ENCODE data around the gene NSUN3.

Gene NSUN3

DNA sequence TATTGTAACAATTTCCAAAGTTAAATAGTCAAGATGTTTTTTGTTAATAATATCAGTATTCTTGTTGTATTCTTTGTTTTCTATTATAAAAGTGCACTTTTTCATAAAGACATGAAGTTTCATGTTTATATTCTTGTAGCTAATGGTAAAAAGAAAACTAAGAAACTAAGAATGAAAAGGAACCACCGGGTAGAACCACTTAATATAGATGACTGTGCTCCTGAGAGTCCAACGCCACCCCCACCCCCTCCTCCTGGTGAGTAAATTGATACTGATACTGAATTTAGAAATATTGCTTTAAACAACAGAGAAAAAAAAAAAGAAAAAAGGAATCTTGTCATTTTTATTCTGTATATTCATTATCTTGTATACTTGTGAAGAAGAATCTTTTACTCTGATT is 13.6 kb upstream of the NSUN3 start (continued):
- TF ChIP-seq, protein P1, sequence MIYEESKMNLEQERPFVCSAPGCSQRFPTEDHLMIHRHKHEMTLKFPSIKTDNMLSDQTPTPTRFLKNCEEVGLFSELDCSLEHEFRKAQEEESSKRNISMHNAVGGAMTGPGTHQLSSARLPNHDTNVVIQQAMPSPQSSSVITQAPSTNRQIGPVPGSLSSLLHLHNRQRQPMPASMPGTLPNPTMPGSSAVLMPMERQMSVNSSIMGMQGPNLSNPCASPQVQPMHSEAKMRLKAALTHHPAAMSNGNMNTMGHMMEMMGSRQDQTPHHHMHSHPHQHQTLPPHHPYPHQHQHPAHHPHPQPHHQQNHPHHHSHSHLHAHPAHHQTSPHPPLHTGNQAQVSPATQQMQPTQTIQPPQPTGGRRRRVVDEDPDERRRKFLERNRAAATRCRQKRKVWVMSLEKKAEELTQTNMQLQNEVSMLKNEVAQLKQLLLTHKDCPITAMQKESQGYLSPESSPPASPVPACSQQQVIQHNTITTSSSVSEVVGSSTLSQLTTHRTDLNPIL (CRISPR knock-in tag; IDR thresholded peaks at IDR 0.05; ENCODE audit: low read depth) = no peak

DNA sequence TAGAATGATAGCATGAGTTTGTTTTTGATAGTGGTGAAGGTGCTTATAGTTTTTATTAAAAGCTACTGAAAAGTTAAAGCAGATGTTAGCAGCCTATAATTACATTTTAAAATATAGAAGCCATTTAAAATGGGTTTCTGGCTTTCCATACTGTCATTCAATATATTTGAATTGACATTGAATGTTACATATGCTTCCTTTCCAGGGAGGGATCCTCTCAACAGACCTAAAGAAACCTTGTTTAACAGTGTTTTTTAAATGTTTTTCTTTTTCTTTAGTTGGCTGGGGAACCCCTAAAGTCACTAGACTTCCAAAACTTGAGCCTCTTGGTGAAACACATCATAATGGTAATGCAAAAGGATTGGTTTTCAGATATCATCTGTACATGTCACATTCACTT is 12.3 kb upstream of the NSUN3 start:
- TF ChIP-seq TCF4 (CRISPR knock-in tag; IDR thresholded peaks at IDR 0.05; ENCODE audit: borderline replicate concordance) = peak; percentile 80
- no peak for TF ChIP-seq ZNF8 (CRISPR knock-in tag; IDR thresholded peaks at IDR 0.05)
- no peak for TF ChIP-seq SNAI2 (CRISPR knock-in tag; IDR thresholded peaks at IDR 0.05)
- peak; percentile 23; the same call in 1 of the 2 replicates for TF ChIP-seq ISL1 (CRISPR knock-in tag; IDR thresholded peaks at IDR 0.05)
- no peak for TF ChIP-seq PPARA (CRISPR knock-in tag; IDR thresholded peaks at IDR 0.05; ENCODE audit: borderline replicate concordance)
- peak; percentile 51; the same call in 1 of the 3 replicates for ATAC-seq

DNA sequence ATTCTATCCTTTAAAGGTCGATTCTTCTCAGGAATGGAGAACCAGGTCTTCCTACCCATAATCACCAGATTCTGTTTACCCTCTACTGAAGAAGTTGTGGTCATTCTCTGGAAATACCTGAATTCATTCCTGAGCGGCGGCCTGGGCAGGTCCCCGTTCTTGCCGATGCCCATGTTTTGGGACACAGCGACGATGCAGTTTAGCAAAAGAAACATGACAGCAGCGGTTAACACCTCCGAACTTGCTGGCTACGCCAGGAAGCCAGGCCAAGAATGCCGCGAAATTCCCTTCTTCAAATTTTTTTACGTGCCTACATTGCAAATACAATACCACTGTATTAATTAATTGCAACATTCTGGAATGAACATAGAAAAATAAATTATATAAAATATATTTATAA is 1.6 kb upstream of the NSUN3 start:
- TF ChIP-seq ZNF8 (CRISPR knock-in tag; IDR thresholded peaks at IDR 0.05) (no peak), OSR1 (CRISPR knock-in tag; IDR thresholded peaks at IDR 0.05) (no peak), ZNF565 (CRISPR knock-in tag; conservative IDR thresholded peaks at IDR 0.05; ENCODE audit: low read depth) (no peak), TCF4 (CRISPR knock-in tag; IDR thresholded peaks at IDR 0.05; ENCODE audit: borderline replicate concordance) (no peak), ZFP30 (CRISPR knock-in tag; IDR thresholded peaks at IDR 0.05) (no peak), ESRRG (CRISPR knock-in tag; IDR thresholded peaks at IDR 0.05) (no peak), PPARA (CRISPR knock-in tag; IDR thresholded peaks at IDR 0.05; ENCODE audit: borderline replicate concordance) (no peak), ISL1 (CRISPR knock-in tag; IDR thresholded peaks at IDR 0.05) (no peak), ZFP3 (CRISPR knock-in tag; IDR thresholded peaks at IDR 0.05) (no peak), CSDC2 (CRISPR knock-in tag; IDR thresholded peaks at IDR 0.05) (no peak), ARNTL (CRISPR knock-in tag; IDR thresholded peaks at IDR 0.05; ENCODE audit: borderline replicate concordance, low read depth) (no peak), ZC3H10 (CRISPR knock-in tag; IDR thresholded peaks at IDR 0.05) (no peak), SNAI2 (CRISPR knock-in tag; IDR thresholded peaks at IDR 0.05) (no peak), RARB (CRISPR knock-in tag; IDR thresholded peaks at IDR 0.05) (no peak)
- TF ChIP-seq, protein P2, sequence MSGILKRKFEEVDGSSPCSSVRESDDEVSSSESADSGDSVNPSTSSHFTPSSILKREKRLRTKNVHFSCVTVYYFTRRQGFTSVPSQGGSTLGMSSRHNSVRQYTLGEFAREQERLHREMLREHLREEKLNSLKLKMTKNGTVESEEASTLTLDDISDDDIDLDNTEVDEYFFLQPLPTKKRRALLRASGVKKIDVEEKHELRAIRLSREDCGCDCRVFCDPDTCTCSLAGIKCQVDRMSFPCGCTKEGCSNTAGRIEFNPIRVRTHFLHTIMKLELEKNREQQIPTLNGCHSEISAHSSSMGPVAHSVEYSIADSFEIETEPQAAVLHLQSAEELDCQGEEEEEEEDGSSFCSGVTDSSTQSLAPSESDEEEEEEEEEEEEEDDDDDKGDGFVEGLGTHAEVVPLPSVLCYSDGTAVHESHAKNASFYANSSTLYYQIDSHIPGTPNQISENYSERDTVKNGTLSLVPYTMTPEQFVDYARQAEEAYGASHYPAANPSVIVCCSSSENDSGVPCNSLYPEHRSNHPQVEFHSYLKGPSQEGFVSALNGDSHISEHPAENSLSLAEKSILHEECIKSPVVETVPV (CRISPR knock-in tag; IDR thresholded peaks at IDR 0.05) = no peak
- TF ChIP-seq, protein P3, sequence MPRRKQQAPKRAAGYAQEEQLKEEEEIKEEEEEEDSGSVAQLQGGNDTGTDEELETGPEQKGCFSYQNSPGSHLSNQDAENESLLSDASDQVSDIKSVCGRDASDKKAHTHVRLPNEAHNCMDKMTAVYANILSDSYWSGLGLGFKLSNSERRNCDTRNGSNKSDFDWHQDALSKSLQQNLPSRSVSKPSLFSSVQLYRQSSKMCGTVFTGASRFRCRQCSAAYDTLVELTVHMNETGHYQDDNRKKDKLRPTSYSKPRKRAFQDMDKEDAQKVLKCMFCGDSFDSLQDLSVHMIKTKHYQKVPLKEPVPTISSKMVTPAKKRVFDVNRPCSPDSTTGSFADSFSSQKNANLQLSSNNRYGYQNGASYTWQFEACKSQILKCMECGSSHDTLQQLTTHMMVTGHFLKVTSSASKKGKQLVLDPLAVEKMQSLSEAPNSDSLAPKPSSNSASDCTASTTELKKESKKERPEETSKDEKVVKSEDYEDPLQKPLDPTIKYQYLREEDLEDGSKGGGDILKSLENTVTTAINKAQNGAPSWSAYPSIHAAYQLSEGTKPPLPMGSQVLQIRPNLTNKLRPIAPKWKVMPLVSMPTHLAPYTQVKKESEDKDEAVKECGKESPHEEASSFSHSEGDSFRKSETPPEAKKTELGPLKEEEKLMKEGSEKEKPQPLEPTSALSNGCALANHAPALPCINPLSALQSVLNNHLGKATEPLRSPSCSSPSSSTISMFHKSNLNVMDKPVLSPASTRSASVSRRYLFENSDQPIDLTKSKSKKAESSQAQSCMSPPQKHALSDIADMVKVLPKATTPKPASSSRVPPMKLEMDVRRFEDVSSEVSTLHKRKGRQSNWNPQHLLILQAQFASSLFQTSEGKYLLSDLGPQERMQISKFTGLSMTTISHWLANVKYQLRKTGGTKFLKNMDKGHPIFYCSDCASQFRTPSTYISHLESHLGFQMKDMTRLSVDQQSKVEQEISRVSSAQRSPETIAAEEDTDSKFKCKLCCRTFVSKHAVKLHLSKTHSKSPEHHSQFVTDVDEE (CRISPR knock-in tag; IDR thresholded peaks at IDR 0.05) = no peak
- ATAC-seq = no peak

DNA sequence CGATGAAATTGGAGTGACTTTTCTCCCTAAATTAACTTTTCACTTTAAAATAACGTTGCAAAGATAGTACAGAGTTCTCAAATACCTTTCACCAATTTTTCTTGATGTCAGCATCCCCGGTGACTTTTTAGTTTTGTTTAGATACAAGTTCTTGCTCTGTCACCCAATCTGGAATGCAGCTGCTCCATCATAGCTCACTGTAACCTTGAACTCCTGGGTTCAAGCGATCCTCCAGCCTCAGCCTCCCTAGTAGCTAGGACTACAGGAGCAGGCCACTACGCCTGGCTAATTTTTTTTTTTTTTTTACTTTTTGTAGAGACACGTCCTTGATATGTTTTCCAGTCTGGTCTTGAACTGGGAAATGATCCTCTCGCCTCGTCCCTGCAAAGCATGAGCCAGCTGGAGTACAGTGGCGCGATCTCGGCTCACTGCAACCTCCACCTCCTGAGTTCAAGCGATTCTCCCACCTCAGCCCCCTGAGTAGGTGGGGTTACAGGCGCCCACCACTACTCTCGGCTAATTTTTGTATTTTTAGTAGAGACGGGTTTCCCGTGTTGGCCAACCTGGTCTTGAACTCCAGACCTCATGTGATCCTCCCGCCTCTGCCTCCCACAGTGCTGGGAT is 747 bp downstream of the NSUN3 start:
- TF ChIP-seq PPARA (CRISPR knock-in tag; IDR thresholded peaks at IDR 0.05; ENCODE audit: borderline replicate concordance) = no peak
- ATAC-seq = peak; percentile 11; the same call in 2 of the 3 replicates

DNA sequence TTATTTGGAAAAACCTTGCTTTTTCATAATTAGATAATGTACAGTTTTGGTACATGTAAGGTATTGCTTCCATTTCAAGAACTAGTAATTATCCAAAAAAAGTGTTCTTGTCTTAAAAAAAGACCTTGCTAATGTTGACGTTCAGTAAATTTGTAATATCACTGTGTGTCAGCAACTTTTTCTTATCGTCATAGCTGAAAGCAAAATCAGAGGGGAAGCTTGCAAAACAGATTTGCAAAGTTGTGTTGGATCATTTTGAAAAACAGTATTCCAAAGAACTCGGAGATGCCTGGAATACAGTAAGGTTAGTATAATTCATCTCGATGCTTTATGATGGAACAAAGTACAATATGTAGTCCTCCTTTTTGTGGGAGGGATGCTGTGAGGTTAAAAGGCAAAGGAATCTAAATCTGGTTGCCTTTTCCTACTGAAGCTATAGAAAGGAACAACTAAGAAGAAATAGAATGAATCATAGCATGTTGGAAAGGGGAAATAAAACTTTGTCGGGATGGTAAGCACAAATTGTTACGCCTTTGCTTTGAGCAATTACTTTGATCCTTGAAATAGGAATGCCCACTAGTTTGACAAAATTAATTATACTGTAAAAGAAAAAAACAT is 1.5 kb downstream of the NSUN3 start:
- ATAC-seq = no peak
- TF ChIP-seq ZNF70 (CRISPR knock-in tag; IDR thresholded peaks at IDR 0.05) (no peak), ZFP3 (CRISPR knock-in tag; IDR thresholded peaks at IDR 0.05) (no peak), ZNF8 (CRISPR knock-in tag; IDR thresholded peaks at IDR 0.05) (no peak), CSDC2 (CRISPR knock-in tag; IDR thresholded peaks at IDR 0.05) (no peak), BACH2 (CRISPR knock-in tag; IDR thresholded peaks at IDR 0.05; ENCODE audit: borderline replicate concordance) (no peak), ISL1 (CRISPR knock-in tag; IDR thresholded peaks at IDR 0.05) (no peak)
- TF ChIP-seq, protein P4, sequence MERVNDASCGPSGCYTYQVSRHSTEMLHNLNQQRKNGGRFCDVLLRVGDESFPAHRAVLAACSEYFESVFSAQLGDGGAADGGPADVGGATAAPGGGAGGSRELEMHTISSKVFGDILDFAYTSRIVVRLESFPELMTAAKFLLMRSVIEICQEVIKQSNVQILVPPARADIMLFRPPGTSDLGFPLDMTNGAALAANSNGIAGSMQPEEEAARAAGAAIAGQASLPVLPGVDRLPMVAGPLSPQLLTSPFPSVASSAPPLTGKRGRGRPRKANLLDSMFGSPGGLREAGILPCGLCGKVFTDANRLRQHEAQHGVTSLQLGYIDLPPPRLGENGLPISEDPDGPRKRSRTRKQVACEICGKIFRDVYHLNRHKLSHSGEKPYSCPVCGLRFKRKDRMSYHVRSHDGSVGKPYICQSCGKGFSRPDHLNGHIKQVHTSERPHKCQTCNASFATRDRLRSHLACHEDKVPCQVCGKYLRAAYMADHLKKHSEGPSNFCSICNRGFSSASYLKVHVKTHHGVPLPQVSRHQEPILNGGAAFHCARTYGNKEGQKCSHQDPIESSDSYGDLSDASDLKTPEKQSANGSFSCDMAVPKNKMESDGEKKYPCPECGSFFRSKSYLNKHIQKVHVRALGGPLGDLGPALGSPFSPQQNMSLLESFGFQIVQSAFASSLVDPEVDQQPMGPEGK (CRISPR knock-in tag; IDR thresholded peaks at IDR 0.05; ENCODE audit: borderline replicate concordance) = no peak
